NCI-H774 (cell line): ENCODE results near the gene DYSF.

Experiments
- DNase-seq: peaks from one replicate; lab custom pipeline; 2025; lab: John Stamatoyannopoulos, UW

Gene DYSF

DNA sequence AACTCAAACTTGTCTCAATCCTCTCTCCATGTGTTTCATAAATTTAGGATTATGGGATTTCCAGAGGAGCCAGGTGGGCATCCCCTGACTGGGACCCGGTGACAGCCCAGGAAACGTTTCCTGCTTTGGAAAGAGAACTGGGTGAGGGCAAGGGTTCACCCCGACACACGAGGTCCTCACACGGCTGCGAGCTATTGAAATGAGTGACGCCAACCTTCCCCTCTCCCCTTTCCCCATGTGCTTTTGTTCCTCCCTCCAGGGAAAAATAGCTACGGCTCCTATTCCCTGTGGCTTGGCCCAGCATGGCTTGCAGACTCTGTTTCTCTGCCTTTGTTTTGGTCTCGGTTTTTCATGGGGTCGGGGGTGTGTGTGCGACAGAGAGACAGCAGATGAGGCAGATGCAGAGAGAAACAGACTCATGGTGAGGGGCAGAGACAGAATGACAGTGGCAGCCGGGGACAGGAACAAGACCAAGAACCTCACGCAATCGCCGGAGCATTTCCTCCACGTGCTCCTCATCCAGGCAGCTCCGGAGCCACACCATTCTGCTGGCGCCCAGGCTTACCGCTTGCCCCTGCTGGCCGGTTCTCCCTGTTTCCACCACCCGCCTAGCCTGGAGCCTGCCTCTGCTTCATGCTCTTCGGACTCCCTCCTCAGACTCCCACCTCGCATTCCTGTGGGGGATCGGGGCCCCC lies 238.5 kb downstream of the DYSF start:
- no peak for DNase-seq

GRCh38 chr2:71692621-71693277 lies 239.4 kb downstream of the DYSF start:
- DNase-seq: no peak

DNA sequence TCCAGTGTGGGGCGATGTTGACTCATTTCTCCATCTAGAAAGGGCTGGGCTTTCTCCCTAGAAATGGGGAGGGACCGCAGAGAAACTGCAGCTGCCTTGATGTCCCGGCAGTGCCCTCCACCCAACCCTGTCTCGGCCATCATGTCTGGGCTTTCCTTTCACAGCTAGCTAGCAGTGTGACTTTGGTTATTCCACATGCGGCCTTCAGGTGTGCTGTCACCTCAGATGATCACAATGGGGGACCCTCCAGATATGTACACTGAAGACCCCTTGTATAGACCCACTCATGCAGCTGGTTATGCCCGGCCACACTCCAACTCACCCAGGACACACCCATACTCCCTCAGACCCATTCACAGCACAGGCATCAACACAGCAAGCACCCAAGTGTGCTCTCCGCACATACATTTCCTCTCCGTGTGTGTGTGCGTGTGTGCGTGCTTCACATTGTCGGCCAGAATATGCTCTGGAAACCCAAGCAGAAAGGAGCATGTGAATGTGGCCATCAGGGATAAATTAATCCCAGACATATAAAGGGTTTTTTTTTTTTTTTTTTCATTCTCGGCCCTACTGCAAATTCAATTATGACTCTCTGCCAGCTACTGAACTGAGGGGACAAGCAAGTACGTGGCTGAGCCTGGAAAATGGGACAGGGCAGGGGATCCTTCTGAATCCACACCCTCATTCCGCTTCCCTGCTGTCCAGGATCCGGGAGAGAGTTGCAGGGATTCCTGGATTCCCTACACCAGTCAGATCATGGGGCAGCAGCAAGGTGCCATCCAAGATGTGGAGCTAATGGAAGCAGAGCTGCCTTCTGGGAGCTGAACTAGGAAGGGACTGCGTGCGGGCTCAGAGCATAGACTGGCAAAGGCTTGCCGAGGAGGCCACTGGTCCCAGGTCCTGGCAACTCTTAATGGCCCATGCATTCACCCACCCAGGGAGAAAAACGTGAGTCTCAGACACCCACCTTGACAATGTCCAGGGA lies 240.2 kb downstream of the DYSF start:
- no peak for DNase-seq

- no peak for DNase-seq
Measured at GRCh38 chr2:71694501-71695234, 241.3 kb downstream of the DYSF start.

DNA sequence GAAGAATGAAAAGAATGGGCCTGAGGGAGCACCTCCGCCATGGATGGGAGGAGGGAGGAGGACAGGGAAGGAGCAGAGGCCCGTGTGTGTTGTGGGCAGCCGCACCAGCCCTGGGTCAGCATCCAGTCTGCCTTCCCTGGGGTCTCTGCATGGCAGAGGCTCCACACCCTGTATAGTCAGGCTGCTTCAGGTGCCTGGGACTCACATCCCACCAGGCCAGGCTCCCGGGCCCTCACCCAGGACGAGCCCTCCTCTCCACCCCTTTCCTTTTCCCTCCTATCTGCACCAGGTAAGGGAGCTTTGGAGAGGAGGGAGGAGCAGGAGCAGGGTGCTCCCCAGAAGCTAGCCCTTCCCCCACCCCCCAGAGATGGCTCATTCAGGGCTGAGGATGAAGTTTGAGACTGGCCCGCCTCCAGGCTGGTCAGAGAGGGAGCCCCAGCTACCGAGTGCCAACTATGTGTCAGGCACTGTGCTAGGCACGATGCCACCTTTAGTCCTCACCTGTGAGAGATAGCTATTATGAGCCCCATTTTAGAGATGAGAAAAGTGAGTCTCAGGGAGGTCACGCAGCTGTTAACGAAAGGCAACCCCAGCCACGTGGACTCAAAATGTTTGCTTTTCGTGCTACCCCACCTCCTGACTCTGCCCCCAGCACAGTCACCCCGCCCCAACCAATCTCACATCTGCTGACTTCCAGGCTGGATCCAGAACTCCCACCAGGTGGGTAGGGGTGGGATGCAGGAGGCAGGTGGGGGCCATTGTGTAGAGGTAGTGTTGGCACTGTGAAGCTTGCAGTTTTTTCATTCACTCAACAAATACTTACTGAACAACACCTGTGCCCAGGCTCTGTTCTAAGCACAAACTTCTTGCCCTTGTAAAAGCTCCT lies 242.1 kb downstream of the DYSF start:
- DNase-seq: no peak

DNA sequence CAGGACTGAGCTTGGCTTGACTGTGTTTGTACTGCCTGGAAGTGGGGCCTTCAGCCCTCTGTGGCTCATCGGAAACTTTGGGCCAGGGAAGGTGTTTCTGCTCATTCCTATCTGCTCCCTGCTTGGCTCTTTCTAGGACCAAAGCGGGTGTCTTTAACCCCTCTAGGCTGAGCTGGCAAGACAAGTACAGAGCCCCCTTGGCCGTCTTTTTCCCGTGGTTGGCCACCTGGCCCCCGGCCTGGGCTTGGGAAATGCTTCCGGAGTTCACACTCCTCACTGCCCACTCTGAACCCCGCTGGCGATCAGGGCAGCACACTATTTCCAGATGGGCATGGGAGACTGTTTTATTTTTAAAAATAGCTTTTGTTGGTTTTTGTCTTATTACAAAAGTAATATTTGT lies 243.0 kb downstream of the DYSF start:
- no peak for DNase-seq

DNA sequence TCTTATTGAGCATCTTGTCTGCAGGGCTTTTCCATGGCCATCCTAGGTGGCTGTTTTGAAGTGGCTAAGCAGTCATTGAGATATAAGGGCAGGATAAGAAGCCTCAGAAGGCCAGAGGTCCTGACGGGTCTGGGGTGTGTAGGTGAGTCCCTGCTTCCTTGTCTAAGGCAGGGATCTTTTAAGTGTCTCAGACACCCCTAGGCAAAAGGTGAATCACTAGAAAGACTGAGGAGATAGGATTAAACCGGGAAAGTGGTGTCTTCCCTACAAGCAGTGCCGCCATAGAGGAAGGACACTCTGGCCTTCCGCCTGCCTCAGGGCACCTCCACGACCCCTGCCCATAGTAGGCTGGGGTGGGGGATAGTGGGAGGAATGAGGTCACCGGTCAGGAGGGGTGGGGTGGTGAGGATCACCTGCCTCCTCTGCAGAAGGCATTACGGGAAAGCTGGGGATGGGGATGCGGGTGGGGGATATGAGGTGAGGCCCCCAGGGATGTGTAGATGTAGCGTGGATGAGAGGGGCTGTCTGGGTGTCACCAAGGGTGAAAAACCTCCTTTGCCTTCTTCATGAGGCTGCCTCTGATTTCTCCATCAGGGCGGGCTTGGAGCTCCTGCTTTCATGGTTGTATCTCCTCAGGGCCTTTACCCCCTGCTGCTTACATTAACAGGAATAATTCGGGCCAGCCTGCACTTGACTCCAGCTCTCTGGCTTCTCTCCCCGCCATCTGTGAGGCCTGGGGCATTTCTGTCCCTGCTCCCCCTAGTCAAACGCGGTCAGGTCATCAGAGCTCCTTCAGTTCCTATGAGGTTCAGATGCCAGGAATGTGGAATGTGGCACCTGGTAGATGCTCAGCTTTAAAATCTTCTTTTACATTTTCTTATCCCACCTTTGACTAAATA lies 244.0 kb downstream of the DYSF start:
- DNase-seq: no peak

- no peak for DNase-seq
Measured at GRCh38 chr2:71699428-71699827, 246.1 kb downstream of the DYSF start.

DNA sequence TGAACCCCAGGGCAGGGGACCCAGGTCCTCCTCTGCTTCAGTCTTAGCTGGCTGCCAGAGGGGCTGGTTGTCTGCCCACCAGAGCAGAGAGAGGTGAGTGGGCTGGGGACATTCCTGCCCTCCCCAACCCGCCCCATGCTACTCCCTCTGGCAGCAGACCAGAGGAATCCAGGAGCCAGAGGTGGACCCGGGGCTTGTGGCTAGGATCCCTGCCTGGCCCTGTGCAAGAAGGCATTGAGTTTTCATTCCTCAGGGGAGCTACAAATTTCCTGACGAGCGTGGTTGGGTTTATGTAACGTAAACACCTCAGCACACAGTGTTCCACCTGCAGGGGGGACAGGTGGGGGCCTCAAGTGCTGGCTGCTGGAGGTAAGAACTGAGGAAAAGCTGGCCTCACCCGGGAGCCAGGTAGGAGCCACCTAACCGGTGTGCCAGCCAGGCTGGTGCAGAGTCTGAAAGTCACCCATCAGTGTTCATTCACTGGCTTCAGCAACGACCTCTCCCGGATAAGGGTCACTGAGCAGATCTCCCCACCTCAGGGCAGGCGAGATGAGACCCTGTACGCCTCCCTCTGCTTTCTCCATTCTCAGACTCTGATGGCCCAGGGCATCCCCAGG lies 246.8 kb downstream of the DYSF start:
- no peak for DNase-seq

DNA sequence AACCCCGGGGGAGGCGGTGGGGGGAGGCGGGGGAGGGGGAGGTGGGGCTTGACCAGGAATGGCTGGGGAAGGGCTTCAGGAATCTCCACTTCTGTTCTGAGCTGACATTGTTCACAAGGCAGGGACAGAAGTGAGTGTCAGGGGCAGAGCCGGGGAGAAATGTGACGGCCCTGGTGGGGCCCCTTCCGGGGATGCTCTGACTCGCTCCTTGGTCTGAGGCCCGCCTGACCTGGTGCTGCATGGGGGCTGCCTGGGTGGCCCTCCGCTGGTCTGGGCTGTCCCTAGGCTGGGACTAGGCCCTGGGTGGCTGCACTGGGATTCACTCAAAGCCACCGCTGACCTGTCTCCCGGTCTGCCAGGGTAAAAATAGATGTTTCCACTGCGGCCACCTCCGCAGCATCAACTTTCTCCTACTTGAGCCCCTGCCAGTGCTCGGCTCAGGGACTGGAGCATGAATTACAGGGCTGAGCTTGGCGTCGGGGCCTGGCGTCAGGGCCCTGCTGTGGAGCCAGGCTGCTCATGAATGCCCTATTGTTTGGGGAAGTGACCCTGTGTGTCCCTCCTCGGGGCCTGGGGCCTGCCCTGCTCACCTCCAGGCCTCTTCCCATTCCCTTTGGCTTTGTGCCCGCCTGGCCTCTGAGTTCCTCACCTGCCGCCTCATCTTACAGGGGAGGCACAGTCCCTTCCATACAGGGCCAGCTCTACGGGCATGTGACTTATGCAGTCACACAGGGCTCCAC lies 247.5 kb downstream of the DYSF start:
- DNase-seq: no peak

DNA sequence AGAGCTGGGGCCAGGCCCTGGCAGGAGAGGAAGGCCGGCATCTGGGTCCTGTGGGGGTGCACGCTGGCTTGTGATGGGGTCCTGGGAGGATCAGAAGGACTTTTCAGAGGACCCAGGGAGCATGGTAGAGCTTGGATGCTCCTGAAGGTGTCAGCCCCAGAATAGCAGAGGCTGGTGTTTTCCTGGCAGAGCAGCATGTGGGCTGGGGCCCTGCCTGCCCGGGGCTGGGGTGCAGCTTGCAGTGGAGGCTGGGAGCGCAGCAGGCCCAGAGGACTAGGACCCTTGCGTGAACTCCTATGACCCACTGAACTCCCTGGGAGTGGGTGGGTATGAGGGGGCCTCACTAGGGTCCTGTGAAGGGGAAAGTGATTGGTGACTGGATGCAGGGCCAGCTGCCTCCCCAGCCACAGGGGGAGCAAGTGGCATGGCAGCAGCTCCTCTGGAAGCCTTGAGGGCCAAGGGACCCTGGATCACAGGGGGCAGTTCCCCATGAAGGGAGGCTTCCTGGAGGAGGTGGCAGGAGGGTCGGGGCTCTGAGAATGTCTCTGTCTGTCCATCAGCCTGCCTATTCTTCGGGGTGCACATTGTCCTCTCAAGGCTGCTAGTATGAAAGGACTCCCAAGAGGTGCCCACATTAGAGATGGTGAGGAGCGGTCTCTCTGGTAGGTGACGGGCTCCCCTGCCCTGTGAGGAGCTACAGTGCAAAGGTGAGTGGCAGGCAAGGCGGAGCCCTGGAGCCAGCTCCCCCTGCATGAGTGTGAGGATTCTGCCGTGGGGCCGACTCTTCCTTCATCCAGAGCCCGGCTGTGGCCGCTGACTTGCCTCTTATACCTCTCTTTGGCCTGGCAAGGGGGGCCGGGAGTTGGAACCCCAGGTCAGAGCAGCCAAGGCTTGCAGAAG lies 249.0 kb downstream of the DYSF start:
- DNase-seq: no peak

- DNase-seq: no peak
Measured at GRCh38 chr2:71702971-71703898, 249.9 kb downstream of the DYSF start.

DNA sequence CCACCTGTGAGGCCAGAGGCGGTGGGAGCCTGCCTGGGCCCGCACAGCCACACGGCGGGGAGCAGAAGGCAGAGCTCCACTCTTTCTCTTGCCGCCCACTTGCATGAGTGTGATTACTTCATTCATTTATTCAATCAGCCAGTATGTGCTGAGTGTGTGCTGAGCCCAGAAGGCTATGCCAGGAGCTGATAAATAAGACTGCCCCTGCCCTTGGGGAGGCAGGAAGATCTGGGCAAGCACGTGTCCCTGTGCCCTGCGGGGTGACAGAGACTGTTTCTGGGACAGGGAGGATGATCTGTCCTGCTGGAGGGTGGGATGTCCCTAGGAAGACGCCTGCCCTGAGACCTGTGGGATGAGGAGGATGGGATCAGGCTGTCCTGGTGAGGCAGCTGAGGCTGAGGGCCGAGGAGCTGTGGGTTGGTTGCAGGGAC lies 250.8 kb downstream of the DYSF start:
- no peak for DNase-seq

- no peak for DNase-seq
Measured at GRCh38 chr2:71704688-71705087, 251.3 kb downstream of the DYSF start.

DNA sequence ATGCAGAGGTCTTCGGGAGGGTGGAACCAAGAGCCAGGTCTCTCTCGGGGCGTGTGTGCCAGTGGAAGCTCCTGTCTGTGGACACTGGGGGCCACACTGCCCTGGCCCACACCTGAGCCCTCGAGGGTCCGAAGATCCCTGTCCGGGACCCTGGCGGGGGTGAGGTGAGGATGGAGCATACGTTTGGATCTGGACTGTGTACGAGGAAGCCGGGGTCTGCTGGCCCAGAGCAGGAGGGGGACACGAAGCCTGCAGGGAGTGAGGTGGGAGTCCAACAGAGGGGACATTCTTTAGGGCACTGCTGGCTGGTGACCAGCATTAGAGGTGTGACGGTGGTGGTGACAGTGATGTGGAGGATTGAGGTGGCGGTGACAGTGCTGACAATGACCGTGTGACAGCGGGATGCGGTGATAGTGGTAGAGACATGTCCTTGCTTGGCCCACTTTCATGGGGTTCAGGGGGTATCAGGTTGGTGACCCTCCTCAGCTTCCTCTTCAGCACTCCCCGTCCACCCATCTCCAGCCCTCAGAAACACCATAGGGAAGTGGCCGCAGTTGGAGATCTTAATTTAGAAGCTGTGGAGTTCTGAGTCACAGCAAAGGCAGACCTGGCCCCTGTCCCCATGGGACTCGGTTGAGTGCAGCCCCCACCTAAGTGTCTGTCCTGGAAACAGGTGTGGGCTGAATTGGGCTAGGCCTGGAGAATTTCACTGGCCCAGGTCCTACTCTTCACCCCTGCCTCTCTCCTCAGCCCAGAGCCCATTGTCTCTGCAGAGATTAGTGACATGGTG lies 252.0 kb downstream of the DYSF start:
- DNase-seq: no peak

GRCh38 chr2:71706121-71706520 lies 252.8 kb downstream of the DYSF start:
- no peak for DNase-seq
